Astrocyte of the spinal cord (primary cell): ENCODE measurements around the gene LRRC58.

ENCODE experiments used
- DNase-seq: peaks from one replicate; pipeline ENCODE4 v3.0.0; 2011; ENCODE audit warnings: low read depth, low spot score
- H3K4me3 ChIP-seq: 2 replicates; pipeline ENCODE4 v1.5.1; 2011; ENCODE audit warnings: low read depth, mild to moderate bottlenecking, low read length, moderate library complexity
- CTCF ChIP-seq: IDR thresholded peaks from 2 replicates; pipeline ENCODE4 v1.5.1; 2012; ENCODE audit warnings: low read depth, mild to moderate bottlenecking, low read length, inconsistent platforms
- in situ Hi-C: cut with HindIII; loops from 2 replicates; pipeline ENCODE4 v1.10.0; 2017; ENCODE audit warnings: low sequenced_read_pairs

Gene LRRC58

DNA sequence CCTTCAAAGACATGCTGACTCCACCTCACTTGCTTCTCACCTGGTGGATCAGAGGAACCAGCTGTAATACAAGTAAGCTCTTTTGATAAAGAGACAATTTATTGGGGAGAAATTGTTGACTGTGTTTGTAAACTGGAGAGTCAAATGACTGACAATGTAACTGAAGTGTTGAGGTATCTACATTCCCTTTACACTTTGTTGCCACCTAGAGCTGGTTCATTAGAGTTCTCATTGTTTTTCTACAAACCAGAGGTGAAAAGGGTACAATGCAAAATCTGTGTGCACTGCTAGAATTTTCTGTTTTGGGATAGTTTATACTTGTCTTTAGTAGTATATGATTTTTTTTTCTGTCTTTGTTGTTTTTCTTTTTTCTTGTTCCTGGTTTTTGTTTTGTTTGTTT is 8.7 kb upstream of the LRRC58 start:
- H3K4me3 ChIP-seq = no peak overlapping the region
- in situ Hi-C loops = no loop called here
- no peak for DNase-seq
- no peak for TF ChIP-seq CTCF

DNA sequence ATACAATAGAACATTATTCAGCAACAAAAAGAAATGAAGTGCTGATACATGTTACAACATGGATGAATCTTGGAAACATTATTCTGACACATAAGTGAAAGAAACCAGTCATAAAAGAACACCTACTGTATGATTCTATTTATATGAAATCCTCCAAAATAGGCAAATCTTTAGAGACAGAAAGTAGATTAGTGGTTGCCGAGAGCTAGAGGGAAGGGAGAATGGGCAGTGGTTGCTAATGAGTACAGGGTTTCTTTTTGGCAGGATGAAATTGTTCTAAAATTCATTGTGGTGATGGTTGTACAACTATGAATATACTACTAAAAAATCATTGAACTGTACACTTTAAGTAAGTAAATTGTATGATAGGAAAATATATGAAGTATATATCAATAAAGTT is 6.3 kb upstream of the LRRC58 start:
- in situ Hi-C loops = no loop called here
- TF ChIP-seq CTCF = no peak
- DNase-seq = no peak
- H3K4me3 ChIP-seq = no peak overlapping the region

GRCh38 chr3:120353463-120353862 is 4.3 kb upstream of the LRRC58 start:
- TF ChIP-seq CTCF = no peak
- in situ Hi-C loops = no loop called here
- H3K4me3 ChIP-seq = no peak overlapping the region
- no peak for DNase-seq

DNA sequence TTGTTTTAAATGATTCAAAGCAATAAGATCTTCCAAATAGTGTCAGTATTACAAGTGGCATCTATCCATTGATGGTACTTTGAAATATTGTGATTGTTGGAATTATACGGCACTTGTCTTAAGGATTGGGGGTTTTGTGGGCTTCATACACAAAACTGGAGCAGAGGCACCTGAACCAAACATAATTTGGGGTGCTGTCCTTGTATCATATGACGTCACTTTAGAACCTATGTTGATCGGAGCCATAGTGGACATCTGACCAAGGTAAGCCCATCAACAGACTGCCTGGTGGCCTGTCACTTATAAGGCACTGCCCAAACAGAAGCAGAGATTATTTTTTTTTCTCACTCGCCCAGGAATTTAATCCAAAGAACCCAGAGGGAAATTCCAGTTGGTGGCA is 2.9 kb upstream of the LRRC58 start:
- no peak for TF ChIP-seq CTCF
- DNase-seq = no peak
- in situ Hi-C loops = no loop called here
- no peak overlapping the region for H3K4me3 ChIP-seq

GRCh38 chr3:120350401-120350941 is 1.3 kb upstream of the LRRC58 start:
- no peak overlapping the region for H3K4me3 ChIP-seq
- in situ Hi-C loops = no loop called here
- DNase-seq = peak; percentile 77
- no peak for TF ChIP-seq CTCF

- in situ Hi-C loops = no loop called here
- peak overlapping the region; percentile 75 for H3K4me3 ChIP-seq
Measured at GRCh38 chr3:120349855-120350125, 636 bp upstream of the LRRC58 start.

More at GRCh38 chr3:120349855-120350125, 636 bp upstream of the LRRC58 start:
- no peak for TF ChIP-seq CTCF
- no peak for DNase-seq
